Trophoblast cell (in vitro differentiated cells and primary cell): ENCODE measurements around the gene RASGRF1.
A peak's percentile ranks its signal among the peaks of the same experiment; 100 is the strongest.

Experiments
- DNase-seq, 2 donors: peaks; one replicate each; pipeline ENCODE4 v3.0.0-alpha.2; 2016
- H2AFZ ChIP-seq: 2 replicates; pipeline ENCODE4 v1.6.1; 2013; ENCODE audit warnings: low read length, moderate library complexity, mild to moderate bottlenecking; ENCODE audit not compliant: insufficient read depth, poor library complexity
- H2AK5ac ChIP-seq: 2 replicates; pipeline ENCODE4 v1.6.1; 2013; ENCODE audit warnings: mild to moderate bottlenecking, low read length
- H2BK120ac ChIP-seq: 2 replicates; pipeline ENCODE4 v1.6.1; 2013; ENCODE audit warnings: low read length, mild to moderate bottlenecking, moderate library complexity; ENCODE audit not compliant: insufficient read depth, poor library complexity
- H2BK12ac ChIP-seq: 2 replicates; pipeline ENCODE4 v1.6.1; 2013; ENCODE audit warnings: mild to moderate bottlenecking, low read length, moderate library complexity
- H2BK5ac ChIP-seq: 2 replicates; pipeline ENCODE4 v1.6.1; 2013; ENCODE audit warnings: low read length, low read depth, moderate library complexity, mild to moderate bottlenecking; ENCODE audit not compliant: poor library complexity
- H3K14ac ChIP-seq: 2 replicates; pipeline ENCODE4 v1.6.1; 2013; ENCODE audit warnings: mild to moderate bottlenecking, low read length
- H3K18ac ChIP-seq: 2 replicates; pipeline ENCODE4 v1.6.1; 2013; ENCODE audit warnings: mild to moderate bottlenecking, low read length
- H3K23ac ChIP-seq: 2 replicates; pipeline ENCODE4 v1.6.1; 2013; ENCODE audit warnings: low read length
- H3K27ac ChIP-seq: 2 replicates; pipeline ENCODE4 v1.5.1; 2013; ENCODE audit warnings: low read depth, mild to moderate bottlenecking, inconsistent platforms, low read length, moderate library complexity
- H3K27me3 ChIP-seq: 2 replicates; pipeline ENCODE4 v1.6.1; 2013; ENCODE audit warnings: inconsistent platforms, mild to moderate bottlenecking, low read length, moderate library complexity; ENCODE audit not compliant: insufficient read depth
- H3K36me3 ChIP-seq, 2 experiments: 1 replicate in 1 of 2; 2 replicates in 1 of 2; pipeline ENCODE4 v1.6.1; 2013; ENCODE audit warnings: low read length in 2 of 2, mild to moderate bottlenecking in 2 of 2, moderate library complexity in 1 of 2; ENCODE audit not compliant: insufficient read depth in 2 of 2, control insufficient read depth in 1 of 2
- H3K4ac ChIP-seq: 2 replicates; pipeline ENCODE4 v1.6.1; 2013; ENCODE audit warnings: low read depth, mild to moderate bottlenecking, low read length, moderate library complexity
- H3K4me1 ChIP-seq, 2 experiments: 1 replicate in 1 of 2; 2 replicates in 1 of 2; pipeline ENCODE4 v1.6.1; 2013; ENCODE audit warnings: low read length in 2 of 2, mild to moderate bottlenecking in 2 of 2, moderate library complexity in 1 of 2; ENCODE audit not compliant: insufficient read depth in 2 of 2, control insufficient read depth in 1 of 2
- H3K4me2 ChIP-seq: 2 replicates; pipeline ENCODE4 v1.6.1; 2013; ENCODE audit warnings: inconsistent platforms, mild to moderate bottlenecking, low read length, moderate library complexity
- H3K4me3 ChIP-seq: 2 replicates; pipeline ENCODE4 v1.5.1; 2013; ENCODE audit warnings: mild to moderate bottlenecking, low read depth, low read length, inconsistent platforms
- H3K79me1 ChIP-seq: one replicate; pipeline ENCODE4 v1.6.1; 2013; ENCODE audit warnings: low read length
- H3K79me2 ChIP-seq: 2 replicates; pipeline ENCODE4 v1.6.1; 2013; ENCODE audit warnings: low read length, mild to moderate bottlenecking; ENCODE audit not compliant: control insufficient read depth, insufficient read depth, poor library complexity
- H3K9ac ChIP-seq: 2 replicates; pipeline ENCODE4 v1.6.1; 2013; ENCODE audit warnings: mild to moderate bottlenecking, low read length
- H3K9me3 ChIP-seq: 2 replicates; pipeline ENCODE4 v1.6.1; 2013; ENCODE audit warnings: low read depth, mild to moderate bottlenecking, control low read depth, inconsistent platforms, low read length; ENCODE audit not compliant: insufficient read depth
- H4K12ac ChIP-seq: 2 replicates; pipeline ENCODE4 v1.6.1; 2013; ENCODE audit warnings: low read depth, mild to moderate bottlenecking, low read length, moderate library complexity
- H4K8ac ChIP-seq: 2 replicates; pipeline ENCODE4 v1.6.1; 2013; ENCODE audit warnings: low read depth, mild to moderate bottlenecking, low read length, moderate library complexity
- H4K91ac ChIP-seq: one replicate; pipeline ENCODE4 v1.6.1; 2013; ENCODE audit warnings: low read depth, mild to moderate bottlenecking, low read length, moderate library complexity
- WGBS: extraction: QIAGEN DNeasy Blood & Tissue Kit; methylation state at CpG from one replicate; pipeline ENCODE4 v1.1.7; 2013; ENCODE audit warnings: missing lambda C conversion rate; ENCODE audit not compliant: insufficient read length, insufficient coverage; ENCODE audit errors: extremely low coverage; 5-methylcytosine and 5-hydroxymethylcytosine counted together

RASGRF1 gene

GRCh38 chr15:78950902-78951840, 139.4 kb downstream of the RASGRF1 start:
- 100% methylated on average over 1 of the region's 10 CpGs for WGBS
- H3K4ac ChIP-seq = no peak overlapping the region
- H2BK120ac ChIP-seq = peak overlapping the region; percentile 30
- H3K18ac ChIP-seq = no peak overlapping the region
- no peak overlapping the region for H2BK5ac ChIP-seq
- no peaks in the 10 kb centered on the region for H3K79me2 ChIP-seq
- no peak overlapping the region for H3K23ac ChIP-seq
- peaks cover 7 to 12% of the 10 kb centered on the region in 2 experiments for H3K4me1 ChIP-seq
- no peaks in the 10 kb centered on the region for H3K36me3 ChIP-seq
- H3K9me3 ChIP-seq = no peaks in the 10 kb centered on the region
- peaks cover 3% of the 10 kb centered on the region for H3K79me1 ChIP-seq
- peak overlapping the region; percentile 22 for H3K14ac ChIP-seq
- peak overlapping the region; percentile 48 for H4K91ac ChIP-seq
- no peak overlapping the region for H3K4me3 ChIP-seq
- no peak overlapping the region for H4K12ac ChIP-seq
- no peaks in the 10 kb centered on the region for H3K27me3 ChIP-seq
- peak in 1 of 2 donors; percentile 66 for DNase-seq
- no peak overlapping the region for H2AFZ ChIP-seq
- peak overlapping the region; percentile 41 for H4K8ac ChIP-seq
- no peak overlapping the region for H3K27ac ChIP-seq
- no peak overlapping the region for H3K9ac ChIP-seq
- no peak overlapping the region for H3K4me2 ChIP-seq
- H2AK5ac ChIP-seq = peak overlapping the region; percentile 19
- H2BK12ac ChIP-seq = no peak overlapping the region

- no peak overlapping the region for H3K14ac ChIP-seq
- no peak overlapping the region for H2BK5ac ChIP-seq
- H3K4me2 ChIP-seq = no peak overlapping the region
- H2BK12ac ChIP-seq = no peak overlapping the region
- H3K79me1 ChIP-seq = peaks cover 3% of the 10 kb centered on the region
- H3K27me3 ChIP-seq = no peaks in the 10 kb centered on the region
- no peak overlapping the region for H4K12ac ChIP-seq
- H2AFZ ChIP-seq = no peak overlapping the region
- no peak overlapping the region for H3K9ac ChIP-seq
- H2AK5ac ChIP-seq = no peak overlapping the region
- no peak overlapping the region for H4K8ac ChIP-seq
- H3K18ac ChIP-seq = no peak overlapping the region
- H2BK120ac ChIP-seq = no peak overlapping the region
- peaks cover 7 to 12% of the 10 kb centered on the region in 2 experiments for H3K4me1 ChIP-seq
- H4K91ac ChIP-seq = peak overlapping the region; percentile 1
- H3K9me3 ChIP-seq = no peaks in the 10 kb centered on the region
- no peak overlapping the region for H3K27ac ChIP-seq
- no peaks in the 10 kb centered on the region for H3K79me2 ChIP-seq
- H3K36me3 ChIP-seq = no peaks in the 10 kb centered on the region
- no peak for DNase-seq
- H3K4ac ChIP-seq = no peak overlapping the region
- H3K4me3 ChIP-seq = no peak overlapping the region
- no peak overlapping the region for H3K23ac ChIP-seq
- no CpG with 5 or more reads among the region's 9 CpGs for WGBS
Observed at GRCh38 chr15:78950343-78950742, 140.2 kb downstream of the RASGRF1 start.

- H3K9me3 ChIP-seq = no peaks in the 10 kb centered on the region
- no peak overlapping the region for H4K12ac ChIP-seq
- no CpG with 5 or more reads among the region's 1 CpG for WGBS
- no peak overlapping the region for H3K4me2 ChIP-seq
- DNase-seq = peak; percentile 60 to 65
- no peak overlapping the region for H2AK5ac ChIP-seq
- H3K4me1 ChIP-seq = peaks cover 7 to 20% of the 10 kb centered on the region in 2 experiments
- no peak overlapping the region for H3K14ac ChIP-seq
- no peak overlapping the region for H2BK5ac ChIP-seq
- no peak overlapping the region for H2BK120ac ChIP-seq
- no peaks in the 10 kb centered on the region for H3K27me3 ChIP-seq
- peaks cover 9% of the 10 kb centered on the region for H3K79me1 ChIP-seq
- no peak overlapping the region for H2AFZ ChIP-seq
- no peak overlapping the region for H4K91ac ChIP-seq
- no peak overlapping the region for H4K8ac ChIP-seq
- H2BK12ac ChIP-seq = no peak overlapping the region
- H3K4ac ChIP-seq = no peak overlapping the region
- H3K23ac ChIP-seq = no peak overlapping the region
- no peak overlapping the region for H3K9ac ChIP-seq
- no peak overlapping the region for H3K18ac ChIP-seq
- no peaks in the 10 kb centered on the region for H3K79me2 ChIP-seq
- H3K4me3 ChIP-seq = no peak overlapping the region
- no peak overlapping the region for H3K27ac ChIP-seq
- H3K36me3 ChIP-seq = no peaks in the 10 kb centered on the region
Observed at GRCh38 chr15:78949461-78949860, 141.1 kb downstream of the RASGRF1 start.

GRCh38 chr15:78947506-78947905, 143.1 kb downstream of the RASGRF1 start:
- Histone ChIP-seq H3K27ac (no peak overlapping the region), H3K4me1 (peaks cover 12 to 27% of the 10 kb centered on the region in 2 experiments), H2BK12ac (no peak overlapping the region), H3K79me1 (peaks cover 9% of the 10 kb centered on the region), H3K36me3 (no peaks in the 10 kb centered on the region), H3K4me2 (no peak overlapping the region), H3K23ac (no peak overlapping the region), H3K4me3 (no peak overlapping the region), H4K12ac (no peak overlapping the region), H3K9me3 (no peaks in the 10 kb centered on the region), H2AK5ac (no peak overlapping the region), H3K18ac (no peak overlapping the region), H3K9ac (no peak overlapping the region), H4K91ac (no peak overlapping the region), H3K14ac (no peak overlapping the region), H2BK5ac (no peak overlapping the region), H3K4ac (no peak overlapping the region), H4K8ac (no peak overlapping the region), H2AFZ (no peak overlapping the region), H3K27me3 (no peaks in the 10 kb centered on the region), H2BK120ac (no peak overlapping the region), H3K79me2 (peaks cover 1% of the 10 kb centered on the region)
- DNase-seq = no peak
- WGBS = no CpG with 5 or more reads among the region's 5 CpGs
